ENCODE measurements around the gene JOSD2. TPM values are rescaled to one million over a fixed set of nuclear protein-coding genes. Genes with fewer than 3 reads are reported as not detected.

The JOSD2 gene
- total and polyA plus RNA-seq, 2 donors (not counting 3 experiments of a cell fraction or from before 2014, with no cell fraction given), result 37.4 to 62.8 TPM

GRCh38 chr19:50458396-50459066 is 52.5 kb downstream of the JOSD2 start:
- ChIA-PET CTCF (interaction anchor here (2.5 kb wide), 1 partner anchor 101 kb away, joined by 8 read pairs; no protein-coding TSS in a partner anchor), POLR2A (no interaction called here)
- no TSS peak for BruUV-seq (replicated peaks)
- no peak overlapping the region for H3K4me2 ChIP-seq (ENCODE audit: insufficient read depth, low read length)
- no peak for TF ChIP-seq CTCF (IDR thresholded peaks at IDR 0.05; ENCODE audit: extremely low read depth in 1 of 2, insufficient read depth in 1 of 2, low read depth in 1 of 2, low read length in 2 of 2)
- no peak for TF ChIP-seq POLR2AphosphoS5 (IDR thresholded peaks at IDR 0.05; ENCODE audit: insufficient read depth, low read depth, low read length)
- no peak for TF ChIP-seq EZH2 (IDR thresholded peaks at IDR 0.05; ENCODE audit: borderline replicate concordance, low read depth, low read length, severe bottlenecking)
- no peak for TF ChIP-seq JUN (IDR thresholded peaks at IDR 0.05; ENCODE audit: borderline replicate concordance, insufficient read depth, insufficient read length, low read depth)
- TF ChIP-seq GATA2 (IDR thresholded peaks at IDR 0.05; ENCODE audit: insufficient read depth, insufficient read length, low read depth, low read length), result no peak
- FAIRE-seq, result no peak
- no peaks in the 10 kb centered on the region for H3K4me1 ChIP-seq (ENCODE audit: control insufficient read depth, extremely low read depth, insufficient read depth, low read length)
- intact Hi-C loops (cut with micrococcal nuclease), result no loop called here
- no peaks in the 10 kb centered on the region for H3K27me3 ChIP-seq (ENCODE audit: control insufficient read depth in 2 of 2, insufficient read depth in 2 of 2, low read length in 2 of 2)
- no peaks in the 10 kb centered on the region for H4K20me1 ChIP-seq (replicated peaks; ENCODE audit: control insufficient read depth, extremely low read depth, insufficient read depth, low read length)
- H3K9ac ChIP-seq (replicated peaks; ENCODE audit: extremely low read depth, insufficient read depth, low read length), result no peak overlapping the region
- H3K79me2 ChIP-seq (ENCODE audit: control insufficient read depth, insufficient read depth, low read length), result no peaks in the 10 kb centered on the region
- H3K27ac ChIP-seq (ENCODE audit: insufficient read depth, low read depth, low read length), result no peak overlapping the region
- no peak for DNase-seq (ENCODE audit: low read depth, low spot score)
- H3K9me3 ChIP-seq (replicated peaks; ENCODE audit: control insufficient read depth, insufficient read depth, low read length), result no peaks in the 10 kb centered on the region
- no peaks in the 10 kb centered on the region for H3K9me1 ChIP-seq (replicated peaks; ENCODE audit: control insufficient read depth, extremely low read depth, insufficient read depth, low read length)
- dilution Hi-C loops (cut with MboI; ENCODE audit: extremely low pct_ligation_motif_present, low sequenced_read_pairs), result no loop called here
- H3K4me3 ChIP-seq (replicated peaks in 1 of 3; ENCODE audit: insufficient read depth in 1 of 3, low read depth in 1 of 3, low read length in 3 of 3), result no peak overlapping the region
- no peaks in the 10 kb centered on the region for H3K36me3 ChIP-seq (ENCODE audit: control insufficient read depth in 2 of 2, extremely low read depth in 1 of 2, insufficient read depth in 2 of 2, low read length in 2 of 2)
- H2AFZ ChIP-seq (ENCODE audit: low read depth, low read length), result no peak overlapping the region

Data from endothelial cell of umbilical vein (primary cell).